ENCODE results near the gene RPS24.

- TF ChIP-seq POLR2A (IDR thresholded peaks at IDR 0.05) = no peak
- no peak for TF ChIP-seq CTCF (IDR thresholded peaks at IDR 0.05)
Observed at GRCh38 chr10:78071857-78072179, 38.2 kb downstream of the RPS24 start.

Data from body of pancreas (tissue), 4 donors.